Measurements from ENCODE around the gene HBA1.
A peak's percentile ranks its signal among the peaks of the same experiment; 100 is the strongest.
"Not testable (repeated sequence)": the region's sequence is repeated elsewhere in the genome, so short reads cannot be mapped to it uniquely, and the experiment has no call there.

HBA1 gene

GRCh38 chr16:160242-160641 lies 16.2 kb upstream of the HBA1 start:
- DNase-seq: not testable (repeated sequence)

GRCh38 chr16:160691-161190 lies 15.7 kb upstream of the HBA1 start:
- DNase-seq: no peak

GRCh38 chr16:162271-162991 lies 14.0 kb upstream of the HBA1 start:
- DNase-seq: no peak

- DNase-seq: not testable (repeated sequence)
These were observed 13.3 kb upstream of the HBA1 start for GRCh38 chr16:163139-163538.

- not testable (repeated sequence) for DNase-seq
These were observed 12.8 kb upstream of the HBA1 start for GRCh38 chr16:163696-164095.

DNA sequence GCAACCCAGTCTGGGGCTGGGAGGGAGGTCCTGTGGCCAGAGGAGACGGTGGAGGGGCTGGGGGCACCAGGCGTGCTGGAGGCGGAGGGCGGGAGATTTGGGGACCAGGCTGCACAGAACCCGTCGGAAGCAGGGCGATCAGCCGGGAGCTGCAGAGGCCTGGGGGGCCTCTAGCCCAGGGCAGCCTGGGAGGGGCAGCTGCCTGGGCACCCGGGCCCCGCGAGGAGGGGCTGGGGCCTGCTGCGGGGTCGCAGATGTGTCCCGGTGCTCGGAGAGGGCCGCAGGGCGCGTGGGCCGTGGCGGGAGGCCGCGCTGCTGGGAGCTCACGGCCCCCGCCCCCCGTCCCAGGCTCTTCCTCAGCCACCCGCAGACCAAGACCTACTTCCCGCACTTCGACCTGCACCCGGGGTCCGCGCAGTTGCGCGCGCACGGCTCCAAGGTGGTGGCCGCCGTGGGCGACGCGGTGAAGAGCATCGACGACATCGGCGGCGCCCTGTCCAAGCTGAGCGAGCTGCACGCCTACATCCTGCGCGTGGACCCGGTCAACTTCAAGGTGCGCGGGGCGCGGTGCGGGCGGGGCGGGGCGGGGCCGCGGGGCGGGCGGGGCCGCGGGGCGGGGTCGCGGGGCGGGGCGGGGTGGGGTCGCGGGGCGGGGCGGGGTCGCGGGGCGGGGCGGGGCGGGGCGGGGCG lies 12.2 kb upstream of the HBA1 start:
- DNase-seq: not testable (repeated sequence)

DNA sequence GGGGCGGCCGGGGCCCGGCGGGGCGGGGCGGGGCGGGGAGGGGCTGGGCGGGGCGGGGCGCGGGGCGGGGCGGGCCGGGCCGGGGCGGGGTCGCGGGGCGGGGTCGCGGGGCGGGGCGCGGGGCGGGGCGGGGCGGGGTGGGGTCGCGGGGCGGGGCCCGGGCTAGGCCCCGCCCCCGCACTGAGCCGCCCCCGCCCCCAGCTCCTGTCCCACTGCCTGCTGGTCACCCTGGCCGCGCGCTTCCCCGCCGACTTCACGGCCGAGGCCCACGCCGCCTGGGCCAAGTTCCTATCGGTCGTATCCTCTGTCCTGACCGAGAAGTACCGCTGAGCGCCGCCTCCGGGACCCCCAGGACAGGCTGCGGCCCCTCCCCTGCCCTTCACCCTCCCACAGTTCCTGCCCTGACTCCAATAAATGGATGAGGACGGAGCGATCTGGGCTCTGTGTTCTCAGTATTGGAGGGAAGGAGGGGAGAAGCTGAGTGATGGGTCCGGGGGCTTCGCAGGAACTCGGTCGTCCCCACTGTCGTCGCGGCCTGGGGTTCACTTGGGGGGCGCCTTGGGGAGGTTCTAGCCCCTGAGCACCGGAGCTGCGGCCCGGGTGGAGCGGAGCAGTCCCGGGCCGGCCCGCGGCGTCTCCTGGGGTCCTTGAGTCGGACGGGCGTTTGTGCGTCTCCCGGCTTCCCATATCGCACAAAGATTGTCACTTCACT lies 11.5 kb upstream of the HBA1 start:
- no peak for DNase-seq

GRCh38 chr16:165539-166374 lies 10.7 kb upstream of the HBA1 start, which contains the start of gene HBM:
TSS of gene HBM (plus strand) at chr16:165978. CDS start at chr16:165998, 20 bp downstream.
- DNase-seq: peak; percentile 67

DNA sequence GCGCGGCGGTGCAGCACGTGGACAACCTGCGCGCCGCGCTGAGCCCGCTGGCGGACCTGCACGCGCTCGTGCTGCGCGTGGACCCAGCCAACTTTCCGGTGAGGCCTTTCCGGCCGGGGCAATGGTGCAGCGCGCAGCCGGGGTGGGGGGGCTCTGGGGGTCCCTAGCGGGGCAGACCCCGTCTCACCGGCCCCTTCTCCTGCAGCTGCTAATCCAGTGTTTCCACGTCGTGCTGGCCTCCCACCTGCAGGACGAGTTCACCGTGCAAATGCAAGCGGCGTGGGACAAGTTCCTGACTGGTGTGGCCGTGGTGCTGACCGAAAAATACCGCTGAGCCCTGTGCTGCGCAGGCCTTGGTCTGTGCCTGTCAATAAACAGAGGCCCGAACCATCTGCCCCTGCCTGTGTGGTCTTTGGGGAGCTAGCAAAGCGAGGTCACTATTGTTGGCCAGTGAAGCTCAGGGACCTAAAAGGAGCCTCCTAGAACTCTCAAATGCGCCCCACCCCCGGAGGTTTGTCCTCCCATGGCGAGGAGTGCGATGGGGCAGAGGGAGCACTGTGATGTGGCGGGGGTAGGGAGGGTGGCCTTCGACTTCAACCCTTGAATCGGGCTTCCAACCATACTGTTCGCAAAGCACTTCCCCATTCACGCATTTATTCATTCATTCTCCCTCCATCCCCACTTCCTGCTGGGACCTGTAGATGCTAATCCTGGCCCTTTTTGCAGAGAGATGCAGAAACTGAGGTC lies 9.9 kb upstream of the HBA1 start:
- no peak for DNase-seq

DNA sequence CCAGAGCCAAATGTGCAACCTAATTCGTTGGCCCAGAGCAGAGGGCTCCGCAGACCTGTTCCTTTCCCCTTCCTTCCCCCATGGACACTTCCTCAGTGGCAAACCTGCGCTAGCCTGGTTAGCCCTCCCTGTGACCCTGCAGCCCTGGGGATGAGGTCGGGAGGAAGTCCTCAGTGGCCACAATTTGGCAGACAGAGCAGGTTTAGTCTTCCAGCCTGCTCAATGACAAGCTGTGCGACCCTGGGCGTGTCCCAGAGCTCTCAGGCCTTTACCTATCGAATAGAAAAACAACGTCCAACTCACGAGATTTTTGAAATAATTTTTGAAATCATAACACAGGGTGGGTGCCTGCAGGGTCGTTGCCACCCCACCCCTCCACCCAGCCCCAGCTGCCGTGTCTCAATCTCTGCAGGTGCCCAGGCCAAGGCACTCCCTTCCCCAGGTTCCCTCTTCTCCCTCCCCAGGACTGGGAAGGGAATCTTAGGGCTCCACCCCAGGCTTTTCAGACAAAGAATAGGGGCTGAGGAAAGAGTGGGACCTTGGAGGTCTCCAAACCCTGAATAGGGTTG lies 9.3 kb upstream of the HBA1 start:
- no peak for DNase-seq

DNA sequence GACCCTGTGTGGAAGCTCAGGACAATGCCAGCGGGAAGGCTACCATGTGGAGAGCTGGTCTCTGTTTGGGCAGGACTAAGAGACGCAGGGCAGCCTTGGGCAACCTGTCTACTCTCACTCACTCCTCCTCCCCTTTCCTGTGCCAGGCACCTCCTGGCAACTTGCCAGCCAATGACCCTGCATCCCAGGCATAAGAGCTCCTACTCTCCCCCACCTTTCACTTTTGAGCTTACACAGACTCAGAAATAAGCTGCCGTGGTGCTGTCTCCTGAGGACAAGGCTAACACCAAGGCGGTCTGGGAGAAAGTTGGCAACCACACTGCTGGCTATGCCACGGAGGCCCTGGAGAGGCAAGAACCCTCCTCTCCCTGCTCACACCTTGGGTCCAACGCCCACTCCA lies 8.1 kb upstream of the HBA1 start:
- DNase-seq: no peak

GRCh38 chr16:169014-169413 lies 7.5 kb upstream of the HBA1 start:
- no peak for DNase-seq

DNA sequence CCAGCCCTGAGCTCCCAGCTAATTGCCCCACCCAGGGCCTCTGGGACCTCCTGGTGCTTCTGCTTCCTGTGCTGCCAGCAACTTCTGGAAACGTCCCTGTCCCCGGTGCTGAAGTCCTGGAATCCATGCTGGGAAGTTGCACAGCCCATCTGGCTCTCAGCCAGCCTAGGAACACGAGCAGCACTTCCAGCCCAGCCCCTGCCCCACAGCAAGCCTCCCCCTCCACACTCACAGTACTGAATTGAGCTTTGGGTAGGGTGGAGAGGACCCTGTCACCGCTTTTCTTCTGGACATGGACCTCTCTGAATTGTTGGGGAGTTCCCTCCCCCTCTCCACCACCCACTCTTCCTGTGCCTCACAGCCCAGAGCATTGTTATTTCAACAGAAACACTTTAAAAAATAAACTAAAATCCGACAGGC lies 6.4 kb upstream of the HBA1 start:
- DNase-seq: not testable (repeated sequence)

GRCh38 chr16:170788-171187 lies 5.7 kb upstream of the HBA1 start:
- DNase-seq: no peak

DNA sequence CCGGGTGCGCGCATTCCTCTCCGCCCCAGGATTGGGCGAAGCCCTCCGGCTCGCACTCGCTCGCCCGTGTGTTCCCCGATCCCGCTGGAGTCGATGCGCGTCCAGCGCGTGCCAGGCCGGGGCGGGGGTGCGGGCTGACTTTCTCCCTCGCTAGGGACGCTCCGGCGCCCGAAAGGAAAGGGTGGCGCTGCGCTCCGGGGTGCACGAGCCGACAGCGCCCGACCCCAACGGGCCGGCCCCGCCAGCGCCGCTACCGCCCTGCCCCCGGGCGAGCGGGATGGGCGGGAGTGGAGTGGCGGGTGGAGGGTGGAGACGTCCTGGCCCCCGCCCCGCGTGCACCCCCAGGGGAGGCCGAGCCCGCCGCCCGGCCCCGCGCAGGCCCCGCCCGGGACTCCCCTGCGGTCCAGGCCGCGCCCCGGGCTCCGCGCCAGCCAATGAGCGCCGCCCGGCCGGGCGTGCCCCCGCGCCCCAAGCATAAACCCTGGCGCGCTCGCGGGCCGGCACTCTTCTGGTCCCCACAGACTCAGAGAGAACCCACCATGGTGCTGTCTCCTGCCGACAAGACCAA lies 4.0 kb upstream of the HBA1 start, which contains the start of gene HBA2:
TSS of gene HBA2 (plus strand) at position 503 of the 568 bp plus-strand sequence. CDS start at position 540, 37 bp downstream.
- not testable (repeated sequence) for DNase-seq

GRCh38 chr16:173211-173854 lies 3.1 kb upstream of the HBA1 start:
- not testable (repeated sequence) for DNase-seq

DNA sequence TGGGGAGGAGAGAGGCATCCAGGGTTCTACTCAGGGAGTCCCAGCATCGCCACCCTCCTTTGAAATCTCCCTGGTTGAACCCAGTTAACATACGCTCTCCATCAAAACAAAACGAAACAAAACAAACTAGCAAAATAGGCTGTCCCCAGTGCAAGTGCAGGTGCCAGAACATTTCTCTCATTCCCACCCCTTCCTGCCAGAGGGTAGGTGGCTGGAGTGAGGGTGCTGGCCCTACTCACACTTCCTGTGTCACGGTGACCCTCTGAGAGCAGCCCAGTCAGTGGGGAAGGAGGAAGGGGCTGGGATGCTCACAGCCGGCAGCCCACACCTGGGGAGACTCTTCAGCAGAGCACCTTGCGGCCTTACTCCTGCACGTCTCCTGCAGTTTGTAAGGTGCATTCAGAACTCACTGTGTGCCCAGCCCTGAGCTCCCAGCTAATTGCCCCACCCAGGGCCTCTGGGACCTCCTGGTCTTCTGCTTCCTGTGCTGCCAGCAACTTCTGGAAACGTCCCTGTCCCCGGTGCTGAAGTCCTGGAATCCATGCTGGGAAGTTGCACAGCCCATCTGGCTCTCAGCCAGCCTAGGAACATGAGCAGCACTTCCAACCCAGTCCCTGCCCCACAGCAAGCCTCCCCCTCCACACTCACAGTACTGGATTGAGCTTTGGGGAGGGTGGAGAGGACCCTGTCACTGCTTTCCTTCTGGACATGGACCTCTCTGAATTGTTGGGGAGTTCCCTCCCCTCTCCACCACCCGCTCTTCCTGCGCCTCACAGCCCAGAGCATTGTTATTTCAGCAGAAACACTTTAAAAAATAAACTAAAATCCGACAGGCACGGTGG lies 2.3 kb upstream of the HBA1 start:
- DNase-seq: not testable (repeated sequence)

GRCh38 chr16:175011-175949 lies 1.2 kb upstream of the HBA1 start:
- no peak for DNase-seq
